HG03520 (cell line): ENCODE data around the gene VPS72.

Experiments used
- ATAC-seq: cut with Tn5 transposase; IDR thresholded peaks from one replicate; pipeline ENCODE4 v1.9.1; 2021; ENCODE audit warnings: mild to moderate bottlenecking, moderate library complexity; ENCODE audit not compliant: unreplicated experiment

Gene VPS72

DNA sequence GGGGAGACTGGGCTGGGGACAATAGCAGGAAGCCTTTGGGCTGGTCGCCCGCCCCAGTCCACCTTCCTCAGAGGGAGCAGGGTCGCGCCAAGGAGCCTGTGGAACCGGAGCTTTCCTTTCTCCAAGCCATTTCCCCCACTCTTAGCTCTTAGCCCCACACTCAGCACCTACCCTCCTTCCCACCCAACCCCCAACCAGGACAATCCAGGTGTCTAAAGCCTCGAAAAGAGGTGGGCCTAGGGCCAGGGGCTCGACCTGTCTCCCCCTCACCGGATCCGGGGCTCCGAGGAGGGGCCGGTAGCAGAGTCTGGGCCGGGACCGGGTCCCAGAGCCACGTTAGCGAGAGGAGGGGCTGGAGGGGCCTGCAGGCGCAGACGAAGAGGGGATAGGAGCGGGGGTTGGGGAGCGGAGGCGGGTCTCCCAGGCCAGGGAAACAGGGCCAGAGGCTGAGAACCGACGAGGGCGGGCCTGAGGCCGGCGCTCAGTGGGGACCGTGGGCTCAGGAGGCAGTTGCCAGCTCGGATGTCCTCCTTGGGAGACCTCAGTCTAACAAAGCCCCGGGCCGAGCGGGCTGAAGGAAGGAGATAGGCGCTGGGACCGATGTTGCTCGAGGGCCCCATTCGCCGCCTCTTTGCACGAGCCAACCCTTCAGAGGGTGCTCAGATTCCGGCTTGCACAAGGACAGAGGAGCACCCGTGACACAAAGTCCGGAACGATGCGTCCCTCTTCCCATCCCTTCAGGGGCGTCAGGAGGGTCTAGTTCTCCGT lies 44.5 kb downstream of the VPS72 start:
- no peak for ATAC-seq

DNA sequence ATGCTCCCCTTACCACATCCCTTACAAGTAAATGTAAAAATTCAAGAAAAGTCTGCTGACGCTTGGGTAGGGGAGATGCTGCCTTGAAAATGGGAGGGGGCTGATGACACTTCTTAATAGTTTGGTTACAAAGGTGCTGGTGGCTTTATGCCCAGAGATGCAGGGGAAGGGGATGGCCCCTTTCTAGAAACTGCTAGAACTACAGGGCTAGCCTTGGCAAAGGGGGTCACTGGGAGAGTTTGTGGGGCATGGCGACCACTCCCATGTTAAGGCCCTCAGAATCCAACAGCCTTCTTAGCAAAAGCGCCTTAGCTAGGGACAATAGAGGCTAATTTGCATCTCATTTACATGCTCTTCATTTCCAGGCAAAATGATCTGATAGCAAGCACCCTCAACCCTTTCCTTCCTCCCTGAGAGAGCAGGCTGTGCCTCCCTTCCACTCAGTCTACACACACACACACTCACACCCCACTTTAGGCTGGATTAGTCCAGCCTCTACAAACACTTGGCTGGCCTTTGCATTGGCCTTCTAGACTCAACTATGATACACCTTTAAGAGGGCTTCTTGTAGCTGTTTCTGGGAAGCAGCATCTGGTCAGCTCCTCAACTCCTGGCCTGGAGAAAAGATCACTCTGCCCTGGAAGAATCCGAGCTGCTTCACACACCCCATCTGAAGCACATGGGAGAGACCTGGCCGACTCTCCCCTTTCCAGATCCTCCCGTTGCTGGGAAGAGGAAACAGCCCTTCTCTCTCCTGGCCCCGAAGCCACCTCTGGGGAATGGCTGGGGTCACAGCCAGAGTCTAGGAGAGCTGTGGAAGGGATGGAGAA lies 45.3 kb downstream of the VPS72 start:
- ATAC-seq, result no peak

DNA sequence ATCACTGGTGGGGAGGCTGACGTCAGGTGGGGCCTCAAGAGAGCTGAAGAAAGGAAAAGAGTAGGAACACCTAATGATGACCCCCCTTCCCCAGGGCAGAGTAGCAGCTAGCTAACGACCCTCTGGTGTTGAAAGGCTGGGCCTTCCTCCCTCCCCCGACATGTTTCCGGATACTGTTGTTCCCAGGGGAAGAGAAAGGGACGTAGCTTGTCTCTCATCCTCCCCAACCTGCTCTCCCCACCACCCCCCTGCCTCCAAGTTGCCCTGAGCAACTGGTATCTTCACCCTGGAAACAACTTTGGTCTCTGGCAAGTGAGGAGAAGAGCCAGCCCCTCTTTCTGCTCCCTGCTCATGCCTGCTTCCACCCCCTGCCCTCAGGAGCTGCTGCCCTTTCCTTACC lies 46.0 kb downstream of the VPS72 start:
- no peak for ATAC-seq

DNA sequence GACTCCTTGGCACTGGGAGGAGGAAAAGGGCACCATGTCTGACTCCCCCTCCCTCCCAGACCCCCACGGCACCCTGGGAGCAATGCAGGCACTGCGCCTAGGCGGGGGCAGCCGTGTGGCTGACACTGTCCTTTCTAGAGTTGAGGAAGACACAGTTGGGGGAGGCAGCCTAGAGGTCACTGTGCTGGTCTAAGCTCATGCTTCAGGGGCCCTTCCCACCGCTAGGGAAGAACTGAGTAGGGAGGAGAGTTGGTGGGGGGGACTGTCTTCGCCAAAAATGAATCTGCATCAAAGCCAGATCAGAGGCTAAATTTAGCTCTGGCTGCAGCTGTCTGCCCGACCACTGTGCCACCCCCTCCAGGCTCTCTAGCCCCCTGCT lies 47.0 kb downstream of the VPS72 start:
- ATAC-seq, result no peak

DNA sequence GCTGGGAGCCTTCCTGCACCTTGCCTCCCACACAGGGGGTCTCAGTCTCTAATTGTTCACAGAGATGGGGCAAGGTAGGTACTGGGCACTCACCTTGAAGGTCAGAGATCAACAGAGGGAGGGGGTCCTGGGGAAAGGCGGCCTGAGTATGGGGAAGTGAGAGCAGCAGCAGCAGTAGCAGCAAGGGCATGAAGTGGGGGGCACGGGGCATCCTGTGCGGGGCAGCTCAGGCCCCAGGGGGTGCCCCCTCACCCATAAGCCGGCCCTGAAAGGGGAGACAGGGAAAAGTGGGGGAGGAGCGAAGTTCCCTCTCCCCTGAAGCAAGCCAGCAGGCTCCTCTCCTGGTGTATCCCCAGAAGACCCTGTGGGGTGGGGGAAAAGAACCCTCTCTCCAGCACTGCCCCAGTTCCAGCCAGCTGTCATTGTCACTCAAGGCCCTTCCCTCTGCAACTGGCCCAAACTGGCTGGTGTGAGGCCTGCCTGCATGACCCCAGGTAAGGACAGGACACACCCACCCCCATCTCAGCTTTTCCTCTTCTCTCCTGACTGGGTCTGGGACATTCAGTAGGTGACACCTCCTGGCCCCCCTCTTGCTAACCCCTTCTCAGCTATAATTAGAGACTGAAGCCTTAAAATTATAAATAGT lies 47.5 kb downstream of the VPS72 start:
- no peak for ATAC-seq

DNA sequence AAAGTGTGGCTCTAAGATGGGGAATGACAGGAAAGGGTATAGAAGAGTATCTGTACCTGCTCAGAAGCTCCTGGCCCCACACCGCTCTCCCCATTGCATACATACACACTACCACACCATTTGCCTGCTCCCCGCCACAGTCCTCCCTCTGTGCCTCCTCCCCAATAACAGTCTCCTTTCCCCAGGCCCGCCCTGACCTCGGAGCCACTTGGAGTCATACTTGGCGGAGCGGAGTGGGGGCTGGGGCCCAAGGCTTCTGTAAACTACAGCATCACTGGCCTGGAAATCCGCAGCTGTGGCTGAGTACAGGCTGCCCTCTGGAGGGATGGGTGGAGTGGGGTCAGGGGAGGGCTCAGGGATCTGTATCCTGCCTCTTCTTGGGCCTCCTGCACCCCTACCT lies 52.2 kb downstream of the VPS72 start:
- no peak for ATAC-seq

DNA sequence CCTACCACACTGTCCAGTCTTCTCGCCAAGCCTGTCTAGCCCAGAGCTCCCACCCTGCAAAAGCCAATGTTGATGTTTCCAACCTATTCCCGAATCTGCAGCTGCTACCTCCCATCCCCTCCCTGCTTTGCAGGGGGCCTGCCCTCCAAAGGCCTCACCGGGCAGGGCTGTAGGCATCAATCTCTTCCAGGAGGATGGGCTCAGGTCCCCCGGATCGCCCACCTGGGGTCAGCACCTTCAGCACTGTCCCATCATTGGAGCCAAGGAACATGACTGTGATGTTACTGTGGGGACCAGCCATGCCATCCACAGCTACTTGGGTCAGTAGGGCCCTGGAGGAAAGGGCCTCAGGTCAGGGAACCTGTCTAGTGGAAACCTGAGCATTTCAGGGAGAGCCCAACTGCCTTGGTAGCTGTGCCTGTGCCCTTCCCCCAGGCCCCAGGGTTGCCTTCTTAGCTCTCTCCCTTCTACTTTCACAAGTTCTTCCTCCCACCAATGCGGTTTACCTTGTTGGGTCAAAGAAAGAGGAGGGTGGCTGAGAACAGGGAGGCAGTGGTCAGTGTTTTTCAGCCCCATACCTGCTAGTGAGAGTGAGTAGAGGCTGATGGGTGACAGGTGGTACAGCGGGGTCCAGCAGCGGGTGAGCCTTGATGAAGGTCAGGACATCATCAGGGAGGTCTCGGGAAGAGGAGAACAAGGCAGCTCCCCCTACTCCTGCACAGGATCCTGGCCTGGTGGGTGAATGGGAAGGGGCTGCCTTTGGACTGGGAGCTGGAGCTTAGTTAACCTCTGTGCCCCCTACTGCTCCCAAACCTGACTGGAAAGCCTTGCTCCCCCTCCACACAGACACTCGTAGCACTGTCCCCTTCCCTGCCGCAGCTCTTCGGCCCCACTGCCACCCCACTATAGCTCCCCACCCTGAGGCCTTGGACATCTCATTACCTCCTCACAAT lies 54.3 kb downstream of the VPS72 start:
- ATAC-seq, result no peak

DNA sequence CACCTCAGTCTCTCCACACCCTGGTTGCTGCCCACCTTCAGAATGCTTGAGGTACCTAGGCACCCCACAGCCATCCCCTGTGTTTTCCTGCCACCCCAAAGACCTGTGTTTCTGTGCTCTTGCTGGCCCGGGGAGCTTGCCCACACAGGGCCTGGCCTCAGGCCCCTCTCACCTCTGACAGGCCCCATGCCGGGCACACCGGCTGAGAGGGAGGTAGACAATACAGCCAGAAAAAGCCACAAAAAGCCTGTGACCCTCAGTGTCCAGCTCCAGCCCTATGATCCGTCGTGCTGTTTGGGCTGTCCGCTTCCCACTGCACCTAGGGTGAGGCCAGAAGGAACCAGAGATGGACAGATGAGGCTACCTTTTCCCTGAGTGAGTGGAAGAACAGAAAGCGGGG lies 55.0 kb downstream of the VPS72 start:
- no peak for ATAC-seq

DNA sequence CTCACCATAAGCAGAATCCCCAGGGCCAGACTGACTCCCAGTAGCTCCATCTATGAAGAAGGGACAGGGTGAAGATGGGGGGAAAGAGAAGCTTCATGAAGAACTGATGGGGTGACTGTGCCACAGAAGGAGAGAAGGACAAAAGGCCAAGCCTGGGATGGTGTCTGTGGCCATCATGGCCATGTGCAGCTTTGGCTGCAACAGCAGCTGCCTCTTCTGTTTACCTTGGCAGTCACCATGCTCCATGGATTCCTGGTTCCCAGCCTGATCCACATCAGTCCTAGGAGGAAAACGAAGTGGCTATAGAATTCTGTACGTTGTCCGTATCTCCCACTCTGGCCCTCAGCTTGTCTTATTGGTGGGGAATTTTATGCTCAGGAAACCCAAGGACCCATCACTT lies 55.6 kb downstream of the VPS72 start:
- no peak for ATAC-seq

DNA sequence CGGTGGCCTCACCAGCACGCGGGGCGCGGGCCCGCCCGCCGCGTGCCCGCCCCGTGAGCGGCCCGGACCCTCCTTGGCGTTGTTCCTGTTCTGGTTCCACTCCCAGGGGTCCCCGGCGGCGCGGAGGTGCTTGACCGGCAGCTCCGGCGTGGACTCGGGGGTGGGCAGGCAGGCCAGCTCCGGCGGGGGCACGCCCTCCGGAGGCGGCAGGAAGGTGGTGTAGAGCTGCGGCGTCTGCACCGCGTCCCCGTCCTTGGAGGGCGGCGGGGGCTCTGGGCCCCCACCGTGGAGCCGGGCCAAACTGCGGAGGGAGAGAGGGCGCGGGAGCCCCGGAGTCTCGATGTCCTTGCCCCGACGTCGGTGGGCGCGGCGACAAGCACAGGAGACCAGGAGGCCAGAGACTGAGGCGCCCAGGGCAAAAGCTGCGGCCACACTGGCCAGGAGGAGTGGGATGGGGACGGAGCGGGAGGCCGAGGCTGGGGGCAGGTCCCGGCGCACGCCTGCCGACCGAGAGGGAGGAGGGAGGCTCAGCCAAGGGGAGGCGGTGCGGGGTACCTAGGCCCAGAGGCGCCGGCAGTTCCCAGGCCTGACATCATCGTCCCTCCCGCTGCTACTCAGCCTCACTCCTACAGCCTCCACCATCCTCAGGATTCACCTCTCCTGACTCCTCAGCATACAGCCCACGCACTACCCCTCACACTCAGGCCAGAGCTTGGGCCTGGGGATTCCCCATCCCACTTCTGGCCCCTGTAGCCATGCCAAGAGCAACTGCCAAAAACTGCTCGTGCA lies 56.8 kb downstream of the VPS72 start:
- ATAC-seq, result no peak

DNA sequence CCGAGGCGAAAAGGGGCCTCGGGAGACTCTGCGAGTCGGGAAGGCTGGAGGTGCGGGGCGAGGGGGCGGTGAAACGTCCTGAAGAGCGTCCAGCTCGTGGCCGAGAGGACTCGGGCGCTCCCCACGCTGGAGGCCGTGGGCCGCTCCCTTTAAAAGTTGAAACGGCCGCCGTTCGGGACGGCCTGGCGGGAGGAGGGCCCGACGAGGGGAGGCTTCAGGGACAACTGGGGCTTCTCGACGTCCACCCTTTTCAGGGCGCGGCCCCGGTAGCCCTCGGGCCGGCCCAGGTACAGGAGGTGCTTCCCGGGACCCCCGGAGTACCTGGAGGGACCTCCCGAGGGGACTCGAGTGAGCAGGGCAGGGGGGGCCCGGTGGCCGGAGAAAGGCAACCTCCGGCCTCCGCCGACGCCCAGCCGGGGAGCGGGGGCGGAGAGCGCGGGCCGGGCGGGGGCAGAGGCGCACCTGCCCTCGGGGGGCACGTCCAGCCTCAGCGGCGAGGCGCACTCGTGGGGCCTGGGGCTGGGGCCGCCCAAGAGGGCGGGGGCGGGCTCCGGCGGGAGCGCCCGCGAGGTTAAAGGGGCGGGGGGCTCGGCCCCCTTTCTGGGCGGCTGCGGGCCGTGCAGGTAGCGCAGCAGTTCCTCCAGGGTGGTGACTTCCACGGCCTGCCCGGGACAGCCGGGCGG lies 57.5 kb downstream of the VPS72 start:
- ATAC-seq, result no peak

DNA sequence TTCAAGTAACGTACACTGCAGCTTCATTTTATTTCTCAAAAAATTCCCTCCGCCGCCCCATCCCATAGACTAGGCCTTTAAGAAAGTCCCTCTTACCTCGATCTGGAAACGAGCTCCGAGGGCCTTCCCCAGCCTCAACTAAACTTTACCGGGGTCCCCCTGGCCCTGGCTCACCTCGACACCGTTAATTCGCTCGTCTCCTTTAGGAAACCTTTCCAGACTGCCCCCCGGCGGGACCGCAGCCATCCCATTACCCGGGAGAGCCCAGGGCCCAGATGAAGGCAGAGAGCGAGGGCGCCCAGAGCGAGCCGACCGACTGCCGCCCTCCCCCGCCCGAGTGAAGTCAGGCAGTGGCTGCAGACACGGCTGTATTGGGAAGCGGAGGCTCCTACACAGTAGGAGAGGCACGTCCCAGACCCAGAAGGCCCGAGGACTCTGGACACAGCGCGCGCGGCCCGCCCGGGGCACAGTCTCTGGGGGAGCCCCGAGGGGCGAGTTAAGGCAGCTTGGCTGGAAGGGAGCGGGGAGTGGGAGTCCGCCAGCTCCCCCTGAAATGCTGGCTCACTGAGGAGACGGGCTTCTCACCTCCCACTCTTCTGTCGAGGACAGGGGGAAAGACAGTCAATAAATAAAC lies 58.2 kb downstream of the VPS72 start:
- no peak for ATAC-seq

DNA sequence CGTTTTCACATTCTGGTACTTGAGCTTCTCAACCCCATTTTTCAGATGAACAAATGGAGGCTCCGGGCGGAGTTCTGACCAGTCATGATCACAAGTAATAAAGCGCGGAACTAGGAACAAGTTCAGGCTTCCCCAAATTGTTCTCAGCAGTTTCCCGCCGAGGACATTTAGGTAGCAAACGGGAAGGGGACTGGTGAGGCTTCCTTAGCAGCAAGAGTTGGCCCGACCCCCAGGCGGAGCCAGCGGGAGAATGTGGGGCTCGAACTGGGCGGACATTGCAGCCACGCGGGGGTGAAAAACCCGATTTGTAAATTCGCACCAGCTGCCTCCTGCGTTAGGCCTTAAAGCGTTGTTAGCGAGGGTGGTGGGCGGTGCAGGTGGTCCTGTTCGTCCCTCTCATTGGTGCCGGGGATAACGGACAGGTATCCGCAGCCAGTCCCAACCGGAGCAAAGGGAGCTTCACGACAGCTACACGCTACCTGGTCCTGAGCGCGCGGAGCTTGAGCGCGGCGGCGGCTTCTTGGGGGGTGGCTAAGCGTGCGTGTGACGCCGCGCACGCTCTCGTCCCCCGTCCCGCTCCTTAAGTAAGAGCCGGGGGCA lies 58.9 kb downstream of the VPS72 start:
- peak; percentile 63 for ATAC-seq

DNA sequence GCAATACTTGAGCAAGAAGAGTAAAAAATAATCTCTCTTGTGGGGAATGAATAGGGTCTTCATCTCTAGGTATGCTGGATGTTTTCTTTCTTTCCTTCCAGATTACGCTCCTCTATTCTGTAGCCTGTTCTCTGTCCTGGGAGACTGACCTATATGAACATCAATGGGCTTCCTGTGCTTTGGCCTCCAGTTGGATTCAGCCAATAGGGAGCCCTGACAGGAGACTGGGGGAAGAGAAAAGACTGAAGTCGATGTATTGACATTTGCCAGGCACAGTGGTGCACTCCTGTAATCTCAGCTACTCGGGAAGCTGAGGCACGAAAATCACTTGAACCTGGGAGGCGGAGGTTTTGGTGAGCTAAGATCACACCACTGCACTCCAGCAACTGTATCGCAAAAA lies 61.2 kb downstream of the VPS72 start:
- no peak for ATAC-seq
